ENCODE results near the gene PICALM. TPM values are rescaled to one million over a fixed set of nuclear protein-coding genes. Genes with fewer than 3 reads are reported as not detected.

PICALM gene
- total and polyA plus RNA-seq, 9 of the 15 experiments (the other 6 are each of a cell fraction or from before 2014, with no cell fraction given), result 41.3 to 990 (median 309) TPM

DNA sequence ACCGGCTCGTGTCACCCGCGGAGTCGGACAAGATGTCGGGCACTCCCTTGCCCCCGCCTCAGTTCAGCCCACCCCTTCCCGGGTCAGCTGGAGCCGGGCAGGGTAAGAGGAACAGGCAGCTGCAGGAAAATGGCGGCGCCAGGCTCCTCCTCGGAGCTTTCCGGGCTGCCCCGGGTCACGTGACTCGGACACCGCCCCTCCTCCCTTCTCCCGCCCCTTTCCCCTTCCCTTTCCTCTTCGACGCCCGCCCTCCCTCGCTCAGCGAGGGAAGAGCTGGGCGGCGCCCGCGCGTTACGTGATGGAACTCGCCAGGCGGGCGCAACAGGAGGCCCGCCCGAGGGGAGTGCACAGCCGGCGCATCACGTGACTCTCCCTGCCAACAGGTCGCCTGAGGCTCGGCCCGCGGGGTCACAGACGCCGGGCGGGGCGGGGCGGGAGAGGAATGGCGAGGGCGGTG is at the start of gene PICALM (continued):
- TF ChIP-seq, protein P1, sequence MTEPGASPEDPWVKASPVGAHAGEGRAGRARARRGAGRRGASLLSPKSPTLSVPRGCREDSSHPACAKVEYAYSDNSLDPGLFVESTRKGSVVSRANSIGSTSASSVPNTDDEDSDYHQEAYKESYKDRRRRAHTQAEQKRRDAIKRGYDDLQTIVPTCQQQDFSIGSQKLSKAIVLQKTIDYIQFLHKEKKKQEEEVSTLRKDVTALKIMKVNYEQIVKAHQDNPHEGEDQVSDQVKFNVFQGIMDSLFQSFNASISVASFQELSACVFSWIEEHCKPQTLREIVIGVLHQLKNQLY (CRISPR knock-in tag; conservative IDR thresholded peaks at IDR 0.05), result no peak
- TF ChIP-seq NCOA1 (IDR thresholded peaks at IDR 0.05; ENCODE audit: low read depth) (peak; percentile 41; the same call in 1 of the 2 replicates), NFATC3 (IDR thresholded peaks at IDR 0.05) (no peak), TEAD1 (CRISPR knock-in tag; IDR thresholded peaks at IDR 0.05) (peak in 1 of 2 experiments; percentile 23; a peak in 1 of 4 replicates), FOXA3 (CRISPR knock-in tag; conservative IDR thresholded peaks at IDR 0.05 in 1 of 2, IDR thresholded peaks at IDR 0.05 in 1 of 2) (no peak), GTF2F1 (IDR thresholded peaks at IDR 0.05; ENCODE audit: low read depth, low read length) (peak; percentile 78; the same call in 1 of the 2 replicates), MYC (IDR thresholded peaks at IDR 0.05; ENCODE audit: low read depth, low read length) (peak; percentile 77; the same call in 1 of the 2 replicates), MYC (CRISPR knock-in tag; IDR thresholded peaks at IDR 0.05; ENCODE audit: borderline replicate concordance, low read depth) (no peak), SP1 (CRISPR knock-in tag; IDR thresholded peaks at IDR 0.05) (peak; percentile 92), ETV1 (tag; conservative IDR thresholded peaks at IDR 0.05; ENCODE audit: low read depth) (no peak), ARID1B (IDR thresholded peaks at IDR 0.05) (peak; percentile 58), HDGF (IDR thresholded peaks at IDR 0.05) (no peak), TBP (optimal IDR thresholded peaks at IDR 0.05; ENCODE audit: low read depth, low read length) (peak; percentile 81), GABPB1 (CRISPR knock-in tag; IDR thresholded peaks at IDR 0.05) (peak; percentile 78), ZBTB17 (CRISPR knock-in tag; IDR thresholded peaks at IDR 0.05) (no peak)
- TF ChIP-seq, protein P2, sequence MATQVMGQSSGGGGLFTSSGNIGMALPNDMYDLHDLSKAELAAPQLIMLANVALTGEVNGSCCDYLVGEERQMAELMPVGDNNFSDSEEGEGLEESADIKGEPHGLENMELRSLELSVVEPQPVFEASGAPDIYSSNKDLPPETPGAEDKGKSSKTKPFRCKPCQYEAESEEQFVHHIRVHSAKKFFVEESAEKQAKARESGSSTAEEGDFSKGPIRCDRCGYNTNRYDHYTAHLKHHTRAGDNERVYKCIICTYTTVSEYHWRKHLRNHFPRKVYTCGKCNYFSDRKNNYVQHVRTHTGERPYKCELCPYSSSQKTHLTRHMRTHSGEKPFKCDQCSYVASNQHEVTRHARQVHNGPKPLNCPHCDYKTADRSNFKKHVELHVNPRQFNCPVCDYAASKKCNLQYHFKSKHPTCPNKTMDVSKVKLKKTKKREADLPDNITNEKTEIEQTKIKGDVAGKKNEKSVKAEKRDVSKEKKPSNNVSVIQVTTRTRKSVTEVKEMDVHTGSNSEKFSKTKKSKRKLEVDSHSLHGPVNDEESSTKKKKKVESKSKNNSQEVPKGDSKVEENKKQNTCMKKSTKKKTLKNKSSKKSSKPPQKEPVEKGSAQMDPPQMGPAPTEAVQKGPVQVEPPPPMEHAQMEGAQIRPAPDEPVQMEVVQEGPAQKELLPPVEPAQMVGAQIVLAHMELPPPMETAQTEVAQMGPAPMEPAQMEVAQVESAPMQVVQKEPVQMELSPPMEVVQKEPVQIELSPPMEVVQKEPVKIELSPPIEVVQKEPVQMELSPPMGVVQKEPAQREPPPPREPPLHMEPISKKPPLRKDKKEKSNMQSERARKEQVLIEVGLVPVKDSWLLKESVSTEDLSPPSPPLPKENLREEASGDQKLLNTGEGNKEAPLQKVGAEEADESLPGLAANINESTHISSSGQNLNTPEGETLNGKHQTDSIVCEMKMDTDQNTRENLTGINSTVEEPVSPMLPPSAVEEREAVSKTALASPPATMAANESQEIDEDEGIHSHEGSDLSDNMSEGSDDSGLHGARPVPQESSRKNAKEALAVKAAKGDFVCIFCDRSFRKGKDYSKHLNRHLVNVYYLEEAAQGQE (IDR thresholded peaks at IDR 0.05; ENCODE audit: borderline replicate concordance), result peak; percentile 95
- TF ChIP-seq, protein P2 (CRISPR knock-in tag; IDR thresholded peaks at IDR 0.05; ENCODE audit: low read depth), result no peak
- TF ChIP-seq, protein P3, sequence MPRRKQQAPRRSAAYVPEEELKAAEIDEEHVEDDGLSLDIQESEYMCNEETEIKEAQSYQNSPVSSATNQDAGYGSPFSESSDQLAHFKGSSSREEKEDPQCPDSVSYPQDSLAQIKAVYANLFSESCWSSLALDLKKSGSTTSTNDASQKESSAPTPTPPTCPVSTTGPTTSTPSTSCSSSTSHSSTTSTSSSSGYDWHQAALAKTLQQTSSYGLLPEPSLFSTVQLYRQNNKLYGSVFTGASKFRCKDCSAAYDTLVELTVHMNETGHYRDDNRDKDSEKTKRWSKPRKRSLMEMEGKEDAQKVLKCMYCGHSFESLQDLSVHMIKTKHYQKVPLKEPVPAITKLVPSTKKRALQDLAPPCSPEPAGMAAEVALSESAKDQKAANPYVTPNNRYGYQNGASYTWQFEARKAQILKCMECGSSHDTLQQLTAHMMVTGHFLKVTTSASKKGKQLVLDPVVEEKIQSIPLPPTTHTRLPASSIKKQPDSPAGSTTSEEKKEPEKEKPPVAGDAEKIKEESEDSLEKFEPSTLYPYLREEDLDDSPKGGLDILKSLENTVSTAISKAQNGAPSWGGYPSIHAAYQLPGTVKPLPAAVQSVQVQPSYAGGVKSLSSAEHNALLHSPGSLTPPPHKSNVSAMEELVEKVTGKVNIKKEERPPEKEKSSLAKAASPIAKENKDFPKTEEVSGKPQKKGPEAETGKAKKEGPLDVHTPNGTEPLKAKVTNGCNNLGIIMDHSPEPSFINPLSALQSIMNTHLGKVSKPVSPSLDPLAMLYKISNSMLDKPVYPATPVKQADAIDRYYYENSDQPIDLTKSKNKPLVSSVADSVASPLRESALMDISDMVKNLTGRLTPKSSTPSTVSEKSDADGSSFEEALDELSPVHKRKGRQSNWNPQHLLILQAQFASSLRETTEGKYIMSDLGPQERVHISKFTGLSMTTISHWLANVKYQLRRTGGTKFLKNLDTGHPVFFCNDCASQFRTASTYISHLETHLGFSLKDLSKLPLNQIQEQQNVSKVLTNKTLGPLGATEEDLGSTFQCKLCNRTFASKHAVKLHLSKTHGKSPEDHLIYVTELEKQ (CRISPR knock-in tag; IDR thresholded peaks at IDR 0.05), result no peak

Data from K562 (cell line).